HepG2 (cell line): ENCODE results near the gene VDAC1. TPM values are rescaled to one million over a fixed set of nuclear protein-coding genes. Genes with fewer than 3 reads are reported as not detected.

ENCODE experiments used
- ATAC-seq: fragments of 200-7000 bp; cut with Tn5 transposase; 3 replicates; pipeline ENCODE4 v1.9.1; 2020; ENCODE audit warnings: mild to moderate bottlenecking, moderate library complexity
- BruUV-seq: library from RNA; stranded (reverse); fragments of 400-500 nt; replicated peaks from 2 replicates; lab custom pipeline; 2021; lab: Mats Ljungman, UMichigan
- CTCF ChIA-PET: fragments of 300-600 bp; formaldehyde crosslinking; extraction: SDS; loops from one replicate; lab custom pipeline; 2021; ENCODE audit warnings: low total read pairs, inconsistent platforms, low intra/inter-chr PET ratio; lab: Yijun Ruan, JAX
- POLR2A ChIA-PET: fragments of 350-600 bp; sonication (Branson Sonifier 250); formaldehyde crosslinking; loops from one replicate; lab custom pipeline; 2020; ENCODE audit warnings: antibody characterized with exemption, inconsistent platforms; lab: Yijun Ruan, JAX
- DNase-seq: peaks from one replicate; pipeline ENCODE4 v3.0.0-alpha.2; 2015; ENCODE audit warnings: low spot score
- FAIRE-seq: peaks from 3 replicates; lab custom pipeline; 2011; peaks lifted over from hg19 to GRCh38; lab: Jason Lieb, UNC
- H2AFZ ChIP-seq: one replicate; pipeline ENCODE4 v1.6.1; 2011; ENCODE audit warnings: low read length, inconsistent platforms
- H3K27ac ChIP-seq: fragments of 300-600 bp; 3 replicates; pipeline ENCODE4 v1.8.0; 2011; ENCODE audit warnings: mixed run types, mild to moderate bottlenecking, mixed read lengths, low read length, inconsistent platforms; ENCODE audit not compliant: insufficient read depth; ENCODE audit errors: extremely low read length
- H3K27me3 ChIP-seq, 2 experiments: fragments of 200-600 bp in 1 of 2; 2 replicates in 1 of 2; 3 replicates in 1 of 2; pipeline versions ENCODE4 v1.6.0 to v1.8.0; 2011; ENCODE audit warnings: low read length in 2 of 2, mild to moderate bottlenecking in 2 of 2, moderate library complexity in 2 of 2, inconsistent platforms in 1 of 2; ENCODE audit not compliant: insufficient read depth in 2 of 2, control insufficient read depth in 1 of 2
- H3K36me3 ChIP-seq, 2 experiments: fragments of 200-600 bp in 1 of 2; replicated peaks in 1 of 2; 2 replicates in 1 of 2; 3 replicates in 1 of 2; pipeline versions ENCODE4 v1.5.1 to v1.8.0; 2011; ENCODE audit warnings: low read length in 2 of 2, inconsistent platforms in 1 of 2; ENCODE audit not compliant: insufficient read depth in 2 of 2, control insufficient read depth in 1 of 2
- H3K4me1 ChIP-seq: 2 replicates; pipeline ENCODE4 v1.5.1; 2012; ENCODE audit warnings: low read length, inconsistent platforms; ENCODE audit not compliant: insufficient read depth
- H3K4me2 ChIP-seq: 2 replicates; pipeline ENCODE4 v1.6.0; 2011; ENCODE audit warnings: low read depth, low read length, inconsistent platforms
- H3K4me3 ChIP-seq, 3 experiments: fragments of 200-600 bp in 1 of 3; sonication (generic), shearing (Covaris generic) in 1 of 3; replicated peaks in 1 of 3; 2 replicates each; pipeline ENCODE4 v1.5.1; 2011 to 2016; ENCODE audit warnings: low read length in 3 of 3, inconsistent platforms in 2 of 3, low read depth in 2 of 3, mild to moderate bottlenecking in 2 of 3, control low read depth in 1 of 3, mixed read lengths in 1 of 3; ENCODE audit not compliant: insufficient read depth in 1 of 3
- H3K79me2 ChIP-seq: one replicate; pipeline ENCODE4 v1.6.1; 2011; ENCODE audit warnings: low read length, inconsistent platforms; ENCODE audit not compliant: insufficient read depth
- H3K9ac ChIP-seq: 2 replicates; pipeline ENCODE4 v1.6.0; 2011; ENCODE audit warnings: mild to moderate bottlenecking, low read depth, low read length, inconsistent platforms; ENCODE audit not compliant: insufficient read depth
- H3K9me3 ChIP-seq: 2 replicates; pipeline ENCODE4 v1.5.1; 2012; ENCODE audit warnings: mild to moderate bottlenecking, low read length
- H4K20me1 ChIP-seq: 2 replicates; pipeline ENCODE4 v1.6.0; 2011; ENCODE audit warnings: inconsistent platforms, mild to moderate bottlenecking, low read length, moderate library complexity; ENCODE audit not compliant: insufficient read depth
- ARNTL ChIP-seq: sonication (generic); formaldehyde crosslinking; IDR thresholded peaks from 2 replicates; pipeline ENCODE4 v1.4.0; 2020; ENCODE audit warnings: mild to moderate bottlenecking, missing genetic modification reagents
- CCDC6 ChIP-seq: sonication (generic); formaldehyde crosslinking; IDR thresholded peaks from 2 replicates; pipeline ENCODE4 v1.8.1; 2022; ENCODE audit warnings: mild to moderate bottlenecking, missing genetic modification reagents, moderate library complexity
- HDAC2 ChIP-seq: sonication (generic); formaldehyde crosslinking; IDR thresholded peaks from 2 replicates; pipeline ENCODE4 v1.4.0; 2020; ENCODE audit warnings: missing genetic modification reagents
- ISL2 ChIP-seq: sonication (generic); formaldehyde crosslinking; IDR thresholded peaks from 2 replicates; pipeline ENCODE4 v1.5.0; 2020; ENCODE audit warnings: missing genetic modification reagents
- KAT7 ChIP-seq: IDR thresholded peaks from 2 replicates; pipeline ENCODE4 v1.6.1; 2018; ENCODE audit warnings: borderline replicate concordance, missing compliant biosample characterization
- MYC ChIP-seq: sonication (generic); formaldehyde crosslinking; IDR thresholded peaks from 2 replicates; pipeline ENCODE4 v1.9.0; 2021; ENCODE audit warnings: missing genetic modification reagents, borderline replicate concordance
- NONO ChIP-seq, 2 experiments: fragments of 450-650 bp in 1 of 2; sonication (generic) in 1 of 2; formaldehyde crosslinking in 1 of 2; IDR thresholded peaks in 1 of 2; conservative IDR thresholded peaks in 1 of 2; 2 replicates each; pipeline versions ENCODE4 v1.6.1 to v1.8.0; 2017 to 2022; ENCODE audit warnings: mild to moderate bottlenecking in 1 of 2, missing genetic modification reagents in 1 of 2, moderate library complexity in 1 of 2
- POGK ChIP-seq: sonication (generic); formaldehyde crosslinking; conservative IDR thresholded peaks from 2 replicates; pipeline ENCODE4 v1.8.0; 2022; ENCODE audit warnings: mild to moderate bottlenecking, moderate library complexity, missing genetic modification reagents
- SAFB2 ChIP-seq: sonication (generic); formaldehyde crosslinking; IDR thresholded peaks from 2 replicates; pipeline ENCODE4 v1.5.1; 2020; ENCODE audit warnings: missing genetic modification reagents, low read depth, mild to moderate bottlenecking, borderline replicate concordance
- SP1 ChIP-seq, 2 experiments: fragments of 450-650 bp in 1 of 2; sonication (generic) in 1 of 2; formaldehyde crosslinking in 1 of 2; IDR thresholded peaks; 2 replicates each; pipeline versions ENCODE4 v1.4.0 to v1.6.1; 2016 to 2020; ENCODE audit warnings: missing genetic modification reagents in 1 of 2
- TBP ChIP-seq: sonication (generic); formaldehyde crosslinking; IDR thresholded peaks from 2 replicates; pipeline ENCODE4 v1.5.0; 2020; ENCODE audit warnings: missing genetic modification reagents
- ZNF670 ChIP-seq: sonication (generic); formaldehyde crosslinking; IDR thresholded peaks from 2 replicates; pipeline ENCODE4 v1.8.0; 2022; ENCODE audit warnings: mild to moderate bottlenecking, missing genetic modification reagents, borderline replicate concordance
- WGBS: methylation state at CpG from one replicate; pipeline ENCODE4 v1.1.6; 2017; ENCODE audit warnings: low lambda C conversion rate; 5-methylcytosine and 5-hydroxymethylcytosine counted together
- in situ Hi-C: cut with HindIII; loops from 2 replicates; pipeline ENCODE4 v1.10.0; 2017; ENCODE audit warnings: low pct_unique_long_range_greater_than_20kb; ENCODE audit not compliant: extremely low pct_ligation_motif_present
- intact Hi-C: fragments of 100-400 bp; cut with micrococcal nuclease; formaldehyde crosslinking; loops from one replicate; pipeline ENCODE4 v1.10.0; 2022; ENCODE audit not compliant: unreplicated experiment
- polyA plus RNA-seq, 8 experiments: library from polyadenylated mRNA; depleted of rRNA in 3 of 8; stranded (reverse) in 7 of 8; unstranded in 1 of 8; fragments of >200 nt; fragmentation: Illumina TruSeq in 4 of 8; extraction: Trizol in 4 of 8; gene quantifications; 2 replicates each; pipeline versions ENCODE4 v1.2.1 to v1.2.3, GENCODE V29; 2011 to 2016; ENCODE audit warnings: low read depth in 4 of 8, missing spikeins in 1 of 8, mixed read lengths in 1 of 8; ENCODE audit not compliant: insufficient read depth in 1 of 8
- total RNA-seq, 5 experiments: library from RNA; depleted of rRNA; stranded (reverse); fragments of >200 nt; fragmentation: Illumina TruSeq; extraction: Trizol; gene quantifications; 2 replicates each; pipeline ENCODE4 v1.2.3, GENCODE V29; 2016; ENCODE audit warnings: low read depth in 1 of 5
- TF ChIP-seq, protein P1 (sequence below): sonication (generic); formaldehyde crosslinking; IDR thresholded peaks from 2 replicates; pipeline ENCODE4 v1.5.0; 2020; ENCODE audit warnings: missing genetic modification reagents, mild to moderate bottlenecking, borderline replicate concordance
- TF ChIP-seq, protein P2 (sequence below): sonication (generic); formaldehyde crosslinking; IDR thresholded peaks from 2 replicates; pipeline ENCODE4 v1.5.0; 2020; ENCODE audit warnings: mild to moderate bottlenecking, missing genetic modification reagents

VDAC1 gene
- total and polyA plus RNA-seq, 2 of the 13 experiments (the other 11 are each of a cell fraction or from before 2014, with no cell fraction given): 112 to 380 TPM

DNA sequence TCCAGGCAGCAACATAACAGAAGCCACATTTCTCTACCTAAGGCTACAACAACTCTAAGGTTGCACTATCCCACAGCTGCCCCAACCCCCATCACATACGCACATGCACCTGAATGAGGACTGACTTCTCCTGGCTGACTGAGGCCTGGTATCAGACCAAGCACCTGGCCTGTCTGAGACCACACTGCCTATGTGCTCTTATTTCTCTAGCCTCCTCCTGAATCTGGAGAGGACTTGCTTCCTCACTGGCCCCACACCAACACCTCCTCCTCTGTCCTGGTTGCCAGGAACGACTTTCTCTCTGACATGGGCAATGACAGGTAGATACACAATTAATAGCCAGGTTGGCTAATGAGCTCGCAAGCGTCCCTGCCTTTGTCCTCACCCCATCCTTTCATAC, 14.9 kb upstream of the VDAC1 start (continued):
- TF ChIP-seq ARNTL: no peak
- TF ChIP-seq MYC (CRISPR knock-in tag): peak; percentile 2; the same call in 1 of the 2 replicates

DNA sequence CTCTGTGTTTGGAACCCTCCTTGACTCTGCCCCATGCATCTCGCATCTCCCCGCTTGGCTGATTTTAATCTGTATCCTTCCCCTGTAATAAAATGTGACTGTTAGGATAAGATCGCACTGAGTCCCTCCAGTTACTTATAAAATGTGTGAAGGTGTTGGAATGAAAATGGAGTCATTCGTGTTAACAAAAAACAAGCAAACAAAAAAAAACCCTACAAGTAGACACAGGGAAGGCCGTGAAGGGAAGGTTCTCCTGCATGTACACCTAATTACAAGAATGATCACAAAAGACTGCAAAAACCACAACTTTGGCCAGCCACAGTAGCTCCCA, 14.2 kb upstream of the VDAC1 start:
- no peak for DNase-seq
- peak overlapping the region; percentile 94 for H3K4me2 ChIP-seq
- no peak for FAIRE-seq
- ATAC-seq: no peak
- peaks cover 60% of the 10 kb centered on the region for H3K4me1 ChIP-seq
- CTCF ChIA-PET: interaction anchor here (1.5 kb wide), 1 partner anchor 21 kb away, joined by 4 read pairs; no protein-coding TSS in a partner anchor
- no peaks in the 10 kb centered on the region for H3K36me3 ChIP-seq
- POLR2A ChIA-PET: interaction anchor here (1.2 to 5.4 kb wide), 16 partner anchors 8 to 208 kb away, joined by 3 to 192 read pairs (median 12); partner anchors contain the start of gene VDAC1
- TF ChIP-seq HDAC2: no peak
- TF ChIP-seq POGK: 0 out of 2 replicates have a peak, but pooled peaks have one; percentile 2
- TF ChIP-seq CCDC6 (CRISPR knock-in tag): 0 out of 2 replicates have a peak, but pooled peaks have one; percentile 12
- TF ChIP-seq SAFB2 (CRISPR knock-in tag): no peak
- TF ChIP-seq, protein P1, sequence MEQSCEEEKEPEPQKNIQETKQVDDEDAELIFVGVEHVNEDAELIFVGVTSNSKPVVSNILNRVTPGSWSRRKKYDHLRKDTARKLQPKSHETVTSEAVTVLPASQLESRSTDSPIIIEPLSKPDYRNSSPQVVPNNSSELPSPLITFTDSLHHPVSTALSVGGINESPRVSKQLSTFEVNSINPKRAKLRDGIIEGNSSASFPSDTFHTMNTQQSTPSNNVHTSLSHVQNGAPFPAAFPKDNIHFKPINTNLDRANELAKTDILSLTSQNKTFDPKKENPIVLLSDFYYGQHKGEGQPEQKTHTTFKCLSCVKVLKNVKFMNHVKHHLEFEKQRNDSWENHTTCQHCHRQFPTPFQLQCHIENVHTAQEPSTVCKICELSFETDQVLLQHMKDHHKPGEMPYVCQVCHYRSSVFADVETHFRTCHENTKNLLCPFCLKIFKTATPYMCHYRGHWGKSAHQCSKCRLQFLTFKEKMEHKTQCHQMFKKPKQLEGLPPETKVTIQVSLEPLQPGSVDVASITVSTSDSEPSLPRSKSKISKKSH (CRISPR knock-in tag): no peak
- no peak; the same call in 1 of the 2 replicates for TF ChIP-seq ISL2 (CRISPR knock-in tag)
- TF ChIP-seq, protein P2, sequence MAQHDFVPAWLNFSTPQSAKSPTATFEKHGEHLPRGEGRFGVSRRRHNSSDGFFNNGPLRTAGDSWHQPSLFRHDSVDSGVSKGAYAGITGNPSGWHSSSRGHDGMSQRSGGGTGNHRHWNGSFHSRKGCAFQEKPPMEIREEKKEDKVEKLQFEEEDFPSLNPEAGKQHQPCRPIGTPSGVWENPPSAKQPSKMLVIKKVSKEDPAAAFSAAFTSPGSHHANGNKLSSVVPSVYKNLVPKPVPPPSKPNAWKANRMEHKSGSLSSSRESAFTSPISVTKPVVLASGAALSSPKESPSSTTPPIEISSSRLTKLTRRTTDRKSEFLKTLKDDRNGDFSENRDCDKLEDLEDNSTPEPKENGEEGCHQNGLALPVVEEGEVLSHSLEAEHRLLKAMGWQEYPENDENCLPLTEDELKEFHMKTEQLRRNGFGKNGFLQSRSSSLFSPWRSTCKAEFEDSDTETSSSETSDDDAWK: no peak
- no peak for TF ChIP-seq KAT7
- TF ChIP-seq SP1 (IDR thresholded peaks at IDR 0.05): no peak
- TF ChIP-seq SP1 (CRISPR knock-in tag; IDR thresholded peaks at IDR 0.05): no peak
- 0 out of 2 replicates have a peak, but pooled peaks have one; percentile 7 for TF ChIP-seq ZNF670 (CRISPR knock-in tag)
- no peak for TF ChIP-seq NONO (IDR thresholded peaks at IDR 0.05)
- TF ChIP-seq NONO (CRISPR knock-in tag; conservative IDR thresholded peaks at IDR 0.05): 0 out of 2 replicates have a peak, but pooled peaks have one; percentile 8
- no peak for TF ChIP-seq TBP (CRISPR knock-in tag)
- TF ChIP-seq, all 625 proteins: peak for 4
- H3K27me3 ChIP-seq: no peaks in the 10 kb centered on the region
- H3K4me3 ChIP-seq: peak overlapping the region; percentile 24 to 60 (median 58); a peak in 5 of 6 replicates
- no peaks in the 10 kb centered on the region for H3K9me3 ChIP-seq
- in situ Hi-C loops: no loop called here
- H3K79me2 ChIP-seq: no peaks in the 10 kb centered on the region
- 7% methylated on average over 5 of the region's 5 CpGs for WGBS
- no peak overlapping the region for H2AFZ ChIP-seq
- intact Hi-C loops: loop anchor here (2.0 kb wide), 1 partner anchor 14 kb away; the partner anchor contains the start of gene VDAC1
- H3K9ac ChIP-seq: peak overlapping the region; percentile 76
- TSS peak; percentile 92 for BruUV-seq
- H4K20me1 ChIP-seq: no peaks in the 10 kb centered on the region
- peak overlapping the region; percentile 93 for H3K27ac ChIP-seq
